Left colon (tissue), 2 donors: ENCODE results near the gene SLC34A1. TPM values are rescaled to one million over a fixed set of nuclear protein-coding genes. Genes with fewer than 3 reads are reported as not detected.

Source experiments
- ATAC-seq: fragments of 200-7000 bp; cut with Tn5 transposase; one replicate; pipeline ENCODE4 v1.9.1; 2020; ENCODE audit warnings: mild to moderate bottlenecking, moderate library complexity
- DNase-seq, 2 donors: peaks; one replicate each; pipeline ENCODE4 v3.0.0-alpha.2; 2020
- intact Hi-C, 2 donors: fragments of 100-400 bp; cut with DNase I in 1 of 2; cut with micrococcal nuclease in 1 of 2; formaldehyde crosslinking; loops; one replicate each; pipeline versions ENCODE4 v1.11.2 to v1.14.0; 2022; cut with DNase I, micrococcal nuclease
- total RNA-seq, 2 donors: library from RNA; stranded (reverse); fragmentation: NEBNext Ultra II Directional; extraction: Animal tissue kit (Norgen Biotek cat#: 25700); gene quantifications; one replicate each; pipeline ENCODE4 v1.2.1, GENCODE V29; 2021
- donor health status: DM: no; HTN: no; CAD: no.
- donor health status: DM: yes; HTN: yes; CAD: no.

Gene SLC34A1
- total RNA-seq, 2 donors from 2014 or later: not detected

GRCh38 chr5:177446200-177447065 lies 62.2 kb downstream of the SLC34A1 start, which contains the start of gene PRR7:
TSS of gene PRR7 (plus strand) at chr5:177446814. CDS start at chr5:177455068, 8,254 bp downstream.
- DNase-seq (peak; percentile 49 to 74), ATAC-seq (peak; percentile 69)
- intact Hi-C loops: no loop called here

GRCh38 chr5:177447066-177447610 lies 62.9 kb downstream of the SLC34A1 start:
- intact Hi-C loops: no loop called here
- peak; percentile 21 for ATAC-seq
- peak; percentile 67 to 73 for DNase-seq

GRCh38 chr5:177447611-177448243 lies 63.5 kb downstream of the SLC34A1 start:
- DNase-seq (peak; percentile 46 to 48), ATAC-seq (peak; percentile 20)
- intact Hi-C loops: no loop called here

Other genes starting within 250 kb of the SLC34A1 start
- gene RAB24, start 80.7 kb upstream of the SLC34A1 start, total RNA-seq: 10 to 100 TPM; 30.4 to 34.5 TPM
- gene PRELID1, start 80.6 kb upstream of the SLC34A1 start, total RNA-seq: 100 to 1,000 TPM; 263 to 276 TPM
- gene MXD3, start 72.5 kb upstream of the SLC34A1 start, total RNA-seq: 10 to 100 TPM in 1 of 2 donors, 1 to 10 TPM in 1; 8.3 to 12.9 TPM
- 100 to 1,000 TPM; 139 to 141 TPM for gene LMAN2, start 32.8 kb upstream of the SLC34A1 start, total RNA-seq
- gene RGS14, start 26.5 kb upstream of the SLC34A1 start, total RNA-seq: 10 to 100 TPM in 1 of 2 donors, 1 to 10 TPM in 1; 5.6 to 12.0 TPM
- gene PFN3, start 16.2 kb downstream of the SLC34A1 start, total RNA-seq: not detected
- gene F12, start 25.1 kb downstream of the SLC34A1 start, total RNA-seq: 10 to 100 TPM in 1 of 2 donors, 1 to 10 TPM in 1; 9.0 to 11.3 TPM
- 10 to 100 TPM; 34.6 to 43.5 TPM for gene GRK6, start 42.2 kb downstream of the SLC34A1 start, total RNA-seq
- 1 to 10 TPM; 1.6 to 2.2 TPM for gene PRR7, start 62.4 kb downstream of the SLC34A1 start, total RNA-seq
- gene DBN1, start 89.2 kb downstream of the SLC34A1 start, total RNA-seq: 10 to 100 TPM; 11.8 to 18.8 TPM
- 10 to 100 TPM; 12.1 to 56.5 TPM for gene PDLIM7, start 113.2 kb downstream of the SLC34A1 start, total RNA-seq
- gene DOK3, start 125.4 kb downstream of the SLC34A1 start, total RNA-seq: 1 to 10 TPM; 4.1 to 8.9 TPM
- 10 to 100 TPM; 74.3 to 79.9 TPM for gene DDX41, start 132.5 kb downstream of the SLC34A1 start, total RNA-seq
- 10 to 100 TPM; 52.1 to 56.1 TPM for gene FAM193B, start 170.1 kb downstream of the SLC34A1 start, total RNA-seq
- gene TMED9, start 207.8 kb downstream of the SLC34A1 start, total RNA-seq: 100 to 1,000 TPM; 160 to 204 TPM
- gene B4GALT7, start 215.7 kb downstream of the SLC34A1 start, total RNA-seq: 10 to 100 TPM; 17.5 to 21.9 TPM